ENCODE results near the gene TEX12.

Gene TEX12

GRCh38 chr11:112213753-112214152, 46.6 kb downstream of the TEX12 start:
- DNase-seq, result no peak

- no peak for DNase-seq
Measured at GRCh38 chr11:112215621-112216020, 48.4 kb downstream of the TEX12 start.

DNA sequence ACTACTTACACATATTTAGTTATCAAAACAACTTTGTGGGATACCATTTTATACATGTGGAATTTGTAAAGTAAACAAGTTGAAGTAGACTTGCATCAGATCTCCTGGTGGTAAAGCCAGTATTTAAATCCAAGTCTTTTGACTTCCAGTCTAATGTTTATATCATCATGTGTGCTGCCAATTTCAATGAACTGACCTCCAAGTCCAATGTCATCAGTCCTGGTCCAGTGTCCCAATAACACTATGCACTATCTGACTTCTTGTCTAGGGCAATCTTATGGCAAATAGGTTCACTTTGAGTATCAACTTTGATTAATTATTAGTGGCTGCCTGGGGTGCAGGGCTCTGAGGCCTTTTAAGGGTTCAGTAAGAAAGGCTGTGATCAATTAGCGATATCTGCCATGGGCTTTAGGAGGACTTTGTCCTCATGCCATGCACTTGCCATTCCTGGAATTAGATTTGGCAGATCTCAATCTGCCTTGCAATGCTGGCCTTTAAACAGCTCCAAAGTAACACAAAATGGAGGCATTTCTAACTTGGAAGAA, 49.5 kb downstream of the TEX12 start:
- no peak for DNase-seq

GRCh38 chr11:112219476-112220232, 52.5 kb downstream of the TEX12 start:
- DNase-seq, result peak; percentile 85

DNA sequence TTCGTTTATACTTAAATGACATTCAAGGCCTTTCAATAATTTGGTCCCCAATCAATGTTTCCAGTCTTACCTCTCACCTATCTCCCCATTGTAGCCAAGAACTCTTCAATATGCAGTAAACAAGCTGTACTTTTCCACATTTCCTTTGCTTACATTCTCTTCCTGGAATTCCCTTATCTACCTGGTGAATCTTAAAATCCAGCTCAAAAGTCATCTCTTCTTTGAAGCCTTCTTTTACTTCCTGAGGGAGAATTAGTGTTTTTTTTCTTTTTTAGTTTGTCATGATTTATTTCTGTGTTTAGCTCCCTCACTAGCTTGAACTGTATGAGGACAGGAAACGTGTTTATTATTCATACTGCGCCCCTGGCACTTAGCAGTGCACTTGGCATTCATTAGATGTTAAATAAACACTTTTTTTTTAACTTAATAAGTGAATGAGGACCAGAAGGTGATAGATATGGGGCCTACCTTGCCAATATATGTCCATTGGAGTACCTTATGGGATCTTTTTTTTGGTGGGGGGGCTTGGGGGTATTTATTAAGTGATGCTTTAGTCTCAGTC, 54.2 kb downstream of the TEX12 start:
- no peak for DNase-seq
